ENCODE data around the gene C1orf167.

C1orf167 gene

DNA sequence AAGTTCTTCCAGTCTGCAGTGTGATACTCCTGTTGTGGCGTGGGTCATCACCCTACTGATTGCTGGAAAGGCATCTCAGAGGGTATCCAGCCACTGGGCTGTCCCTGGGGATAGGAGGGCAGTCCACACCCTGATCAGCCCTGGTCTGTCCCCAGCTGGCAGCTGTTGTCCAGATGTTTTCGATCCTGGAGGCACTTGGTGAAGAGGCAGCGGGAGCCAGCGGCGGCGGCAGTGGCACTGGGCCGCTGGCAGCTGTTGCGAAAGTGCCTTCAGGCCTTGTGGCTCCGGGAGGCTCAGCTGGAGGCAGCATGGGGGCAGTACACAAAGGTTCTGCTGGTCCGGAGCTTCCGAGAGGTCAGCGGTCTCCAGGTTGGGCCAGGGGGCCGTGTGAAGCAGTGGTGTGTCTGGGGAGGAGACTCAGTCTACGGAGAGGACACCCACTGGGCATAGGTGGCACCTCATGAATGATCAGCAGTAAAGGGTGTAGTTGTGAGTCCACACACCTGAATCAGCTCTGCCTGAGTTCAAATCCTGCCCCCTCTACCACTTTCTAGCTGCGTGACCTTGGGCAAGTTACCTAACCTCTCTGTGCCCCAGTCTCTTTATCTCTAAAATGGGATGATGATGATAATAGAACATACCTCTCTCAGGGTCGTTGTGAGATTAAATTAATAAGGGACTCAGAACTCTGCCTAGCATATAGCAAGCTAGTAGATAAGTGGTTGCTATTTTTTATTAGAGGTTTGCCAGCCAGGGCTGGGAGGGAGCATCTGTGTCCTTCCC, 6.1 kb downstream of the C1orf167 start:
- DNase-seq, result no peak

DNA sequence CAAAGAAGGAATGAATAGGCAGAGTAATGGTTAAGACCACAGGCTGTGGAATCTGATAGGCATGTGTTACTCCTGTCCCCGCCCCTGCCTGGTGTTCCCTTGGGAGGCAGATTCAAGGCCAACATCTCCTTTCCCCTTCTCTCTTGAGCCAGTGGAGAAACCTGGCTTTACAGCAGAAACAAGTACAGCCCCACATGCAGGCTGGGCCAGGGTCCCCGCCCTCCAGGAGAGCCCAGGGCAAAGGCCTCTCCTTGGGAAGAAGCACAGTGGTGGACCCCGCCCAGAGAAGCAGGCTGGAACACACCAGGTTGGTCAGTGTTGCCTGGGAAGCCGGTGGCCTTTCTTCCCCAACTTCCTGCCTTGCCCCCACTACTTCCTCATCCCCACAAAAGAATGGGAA, 6.8 kb downstream of the C1orf167 start:
- no peak for DNase-seq

DNA sequence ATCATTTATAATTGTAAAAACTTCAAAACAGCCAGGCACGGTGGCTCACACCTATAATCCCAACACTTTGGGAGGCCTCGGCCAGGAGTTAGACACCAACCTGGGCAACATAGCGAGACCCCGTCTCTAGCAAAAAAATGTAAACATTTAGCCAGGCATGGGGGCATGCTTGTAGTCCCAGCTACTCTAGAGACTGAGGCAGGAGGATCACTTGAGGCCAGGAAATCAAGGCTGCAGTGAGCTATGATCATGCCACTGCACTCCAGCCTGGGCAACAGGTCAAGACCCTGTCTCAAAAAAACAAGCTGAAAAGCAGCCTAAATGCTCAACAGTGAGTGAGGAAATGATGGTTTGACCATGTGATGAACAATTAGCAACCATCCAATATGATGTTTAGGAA, 7.3 kb downstream of the C1orf167 start:
- DNase-seq, result no peak

DNA sequence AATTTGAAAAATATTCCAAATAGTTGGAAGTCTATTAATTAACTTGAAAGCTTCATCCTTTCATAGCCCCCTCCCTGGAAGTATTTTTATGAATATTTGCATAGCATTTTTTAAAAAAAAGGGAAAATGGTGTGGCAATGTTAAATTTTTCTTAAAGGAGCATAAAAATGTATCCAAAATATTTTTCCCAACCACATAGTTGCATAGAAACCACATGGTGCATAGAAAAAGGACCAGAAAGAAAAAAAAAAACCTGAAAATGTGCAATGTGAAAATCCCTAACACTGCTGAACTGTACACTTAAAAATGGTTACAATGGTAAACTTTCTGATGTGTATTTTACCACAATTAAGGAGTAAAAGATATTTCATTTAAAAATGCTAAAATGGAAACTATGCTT, 8.0 kb downstream of the C1orf167 start:
- DNase-seq, result no peak

DNA sequence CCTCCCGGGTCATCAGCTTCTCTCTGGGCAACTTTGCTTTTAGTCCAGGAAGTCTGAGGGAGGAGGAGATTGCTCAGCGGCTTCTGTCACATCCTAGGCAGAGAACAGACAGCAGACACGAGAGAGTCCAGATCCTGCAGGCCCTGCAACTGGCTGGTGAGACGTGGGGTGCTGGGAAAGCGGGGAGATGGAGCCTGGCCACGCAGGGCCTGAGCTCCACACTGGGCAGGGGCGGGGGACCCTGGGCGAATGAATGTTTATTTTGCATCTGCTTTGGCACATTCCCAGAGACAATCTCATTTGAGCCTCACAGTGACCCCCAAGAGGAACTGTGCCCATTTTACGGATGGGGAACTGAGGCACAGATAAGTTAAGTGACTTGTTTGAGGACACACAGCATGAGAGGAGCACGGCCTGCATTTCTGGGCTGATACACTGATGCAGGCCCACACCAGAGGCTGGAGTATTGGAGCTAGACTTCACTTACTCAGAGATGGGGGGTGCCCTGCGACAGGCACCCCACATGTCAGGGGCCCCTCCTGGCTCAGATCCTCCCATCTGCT, 9.6 kb downstream of the C1orf167 start:
- DNase-seq, result no peak

DNA sequence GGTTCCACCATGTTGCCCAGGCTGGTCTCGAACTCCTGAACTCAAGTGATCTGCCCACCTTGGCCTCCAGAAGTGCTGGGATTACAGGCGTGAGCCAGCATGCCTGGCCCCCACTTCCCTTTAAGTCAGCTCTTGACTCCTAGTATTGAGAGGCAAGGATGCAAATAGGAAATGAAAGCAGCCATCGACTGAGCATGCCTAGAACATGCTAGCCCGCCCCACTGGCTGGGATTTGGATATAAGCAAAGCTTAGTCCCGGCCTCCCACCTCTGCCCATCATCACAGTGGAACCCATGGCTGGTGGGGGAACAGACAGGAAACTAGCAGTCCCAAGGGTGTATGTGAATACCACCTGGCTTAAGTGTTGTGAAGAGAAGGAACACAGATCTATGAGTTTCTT, 10.5 kb downstream of the C1orf167 start:
- no peak for DNase-seq

DNA sequence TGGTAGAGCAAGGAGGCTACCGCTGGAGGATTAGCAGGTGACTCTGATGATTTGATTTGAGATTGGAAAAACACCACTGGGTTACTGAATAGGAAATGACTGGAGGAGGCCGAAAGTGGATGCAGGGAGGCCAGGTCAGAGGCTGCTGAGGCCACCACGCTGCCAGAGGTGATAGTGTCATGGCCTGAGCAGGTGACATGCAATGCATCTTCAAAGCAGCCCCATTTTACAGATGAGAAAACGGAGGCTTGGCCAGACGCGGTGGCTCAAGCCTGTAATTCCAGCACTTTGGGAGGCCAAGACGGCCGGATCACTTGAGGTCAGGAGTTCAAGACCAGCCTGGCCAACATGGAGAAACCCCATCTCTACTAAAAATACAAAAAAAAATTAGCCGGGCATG, 12.8 kb downstream of the C1orf167 start:
- DNase-seq, result no peak

DNA sequence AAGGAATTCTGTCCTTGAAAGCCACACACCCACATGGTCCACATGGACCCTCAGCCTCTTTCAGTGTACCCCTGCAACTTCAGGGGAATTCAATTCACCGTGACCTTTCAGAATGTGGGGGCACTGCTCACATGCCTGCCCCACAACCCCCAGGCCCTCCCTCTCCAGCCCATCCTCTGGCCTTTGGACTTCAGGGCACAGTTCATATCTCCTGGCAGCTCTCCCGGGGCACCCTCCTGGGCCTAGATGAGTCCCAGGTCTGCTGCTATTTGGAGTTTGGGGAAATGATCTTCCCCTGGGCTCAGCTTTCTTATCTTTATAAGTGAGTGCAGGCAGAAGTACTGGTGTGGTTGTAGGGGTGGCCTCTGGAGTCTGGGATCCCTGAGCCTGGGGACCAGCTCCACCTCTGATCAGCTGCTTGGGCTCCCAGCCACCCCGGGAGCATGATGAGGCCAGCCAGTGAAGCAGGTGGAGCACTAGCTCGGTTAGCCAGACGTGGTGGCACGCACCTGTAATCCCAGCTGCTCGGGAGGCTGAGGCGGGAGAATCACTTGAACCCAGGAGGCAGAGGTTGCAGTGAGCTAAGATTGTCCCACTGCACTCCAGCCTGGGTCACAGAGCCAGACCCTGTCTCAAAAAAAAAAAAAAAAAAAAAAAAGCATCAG, 15.8 kb downstream of the C1orf167 start:
- DNase-seq, result no peak

DNA sequence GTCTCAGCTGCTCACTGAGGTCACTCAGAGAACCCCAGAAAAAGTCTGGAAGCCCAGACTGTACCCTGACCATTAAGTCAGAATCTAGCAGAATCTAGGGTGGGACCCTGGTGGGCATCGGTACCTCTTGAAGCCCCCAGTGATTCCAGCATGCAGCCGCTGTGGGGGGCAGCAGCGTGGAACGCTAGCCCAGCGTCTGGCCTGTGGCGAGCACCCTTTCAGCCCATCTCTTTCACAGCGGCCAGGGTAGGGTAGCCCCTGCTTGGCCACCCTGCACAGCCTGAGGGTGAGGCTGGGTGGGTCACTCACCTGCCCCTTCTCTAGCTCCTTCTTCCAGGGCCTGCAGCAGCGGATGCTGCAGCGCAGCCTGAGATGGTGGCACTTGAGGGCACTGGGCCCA, 16.3 kb downstream of the C1orf167 start:
- no peak for DNase-seq

DNA sequence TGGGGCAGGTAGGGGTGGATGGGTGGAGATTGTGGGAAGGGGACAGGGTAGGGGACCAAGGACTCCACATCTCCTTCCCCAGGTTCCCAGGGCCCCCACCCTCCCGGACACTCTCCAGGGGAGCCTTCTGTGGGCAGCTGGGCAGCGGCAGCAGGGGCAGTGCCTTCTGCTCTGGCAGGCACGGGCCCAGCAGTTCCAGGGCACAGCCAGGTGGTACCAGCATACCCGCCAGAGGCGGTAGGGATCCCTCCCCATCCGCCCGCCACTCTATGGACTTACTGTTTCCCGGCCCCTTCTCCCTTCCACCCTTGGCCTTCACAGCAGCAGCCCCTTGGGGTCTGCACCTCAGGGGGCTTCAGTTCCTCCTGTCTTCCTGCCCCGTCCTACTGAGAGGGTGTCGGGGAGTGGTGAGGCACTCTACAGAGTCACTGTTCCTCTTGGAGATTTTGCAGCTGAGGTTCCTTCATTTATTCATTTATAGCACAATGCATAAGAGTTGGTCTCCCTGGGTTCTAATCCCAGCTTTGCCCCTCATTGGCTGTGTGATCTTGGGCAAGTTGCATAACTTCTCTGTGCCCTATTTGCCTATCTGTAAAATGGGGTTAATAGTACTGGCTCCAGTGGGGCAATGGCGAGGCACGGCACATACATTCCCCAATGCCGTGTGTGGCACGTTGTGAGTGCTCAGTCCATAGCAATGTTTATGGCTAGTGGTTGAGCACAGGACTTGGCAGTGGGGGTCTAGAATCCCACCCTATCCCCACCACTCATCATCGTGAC, 17.0 kb downstream of the C1orf167 start:
- no peak for DNase-seq

DNA sequence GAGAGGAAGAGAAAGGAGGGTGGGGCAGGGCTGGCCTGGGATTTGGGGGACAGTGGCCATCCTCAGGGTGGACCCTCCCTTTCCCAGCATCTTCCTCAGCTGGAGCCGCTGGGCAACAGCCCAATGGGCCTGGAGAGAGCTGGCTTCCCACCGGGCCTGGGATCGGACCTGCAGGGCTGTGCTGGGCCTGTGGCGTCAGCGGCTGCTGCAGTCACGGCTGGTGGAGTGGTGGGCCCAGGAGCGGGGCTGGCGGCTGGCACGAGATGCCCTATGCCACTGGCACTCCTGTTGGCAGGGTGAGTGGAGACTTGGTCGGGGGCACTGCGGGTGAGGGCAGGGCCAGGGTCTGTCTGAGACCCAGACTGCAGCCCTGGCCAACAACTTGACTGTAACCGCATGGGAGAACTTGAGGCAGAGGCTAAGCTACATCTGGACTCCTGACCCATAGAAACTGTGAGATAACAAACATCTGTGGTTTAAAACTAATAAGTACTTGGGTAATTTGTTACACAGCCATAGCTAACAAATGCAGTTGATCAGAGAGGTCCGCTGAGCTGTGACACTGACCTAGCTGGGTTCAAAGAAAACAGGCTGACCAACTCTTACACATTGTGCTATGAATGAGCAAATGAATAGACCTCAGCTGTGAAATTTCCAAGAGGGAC, 17.9 kb downstream of the C1orf167 start:
- DNase-seq, result no peak

DNA sequence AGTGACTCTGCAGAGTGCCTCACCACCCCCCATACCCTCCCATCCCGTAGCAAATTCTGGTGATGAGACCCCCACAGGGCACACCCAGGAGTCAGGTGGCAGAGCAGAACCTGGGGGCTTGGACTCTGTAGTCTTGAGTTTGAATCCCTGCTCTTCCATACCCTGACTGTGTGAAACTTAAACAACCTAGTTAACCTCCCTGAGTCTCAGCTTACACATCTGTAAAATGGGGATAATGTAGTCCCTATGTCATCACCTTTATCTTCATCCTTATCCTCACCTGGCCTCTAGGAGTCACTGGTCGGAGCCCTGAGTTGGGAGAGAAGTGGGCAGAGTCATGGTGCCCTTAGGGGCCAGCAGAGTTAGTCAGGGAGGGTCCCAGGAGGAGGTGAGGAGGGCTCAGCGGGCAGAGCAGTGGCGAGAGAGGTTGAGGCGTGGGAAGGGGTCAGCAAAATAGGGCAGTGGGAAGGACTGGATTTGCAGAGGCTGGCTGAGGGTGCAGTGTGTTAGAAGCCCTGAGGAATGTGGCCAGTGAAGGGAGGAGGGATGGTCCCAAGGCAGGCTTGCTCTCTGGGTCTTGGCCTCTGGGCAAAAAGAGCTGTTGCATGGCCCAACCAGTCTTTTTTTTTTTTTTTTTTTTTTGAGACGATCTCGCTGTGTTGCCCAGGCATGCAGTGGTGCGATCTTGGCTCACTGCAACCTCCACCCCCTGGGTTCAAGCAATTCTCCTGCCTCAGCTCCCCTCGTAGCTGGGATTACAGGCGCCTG, 18.6 kb downstream of the C1orf167 start:
- DNase-seq, result no peak

DNA sequence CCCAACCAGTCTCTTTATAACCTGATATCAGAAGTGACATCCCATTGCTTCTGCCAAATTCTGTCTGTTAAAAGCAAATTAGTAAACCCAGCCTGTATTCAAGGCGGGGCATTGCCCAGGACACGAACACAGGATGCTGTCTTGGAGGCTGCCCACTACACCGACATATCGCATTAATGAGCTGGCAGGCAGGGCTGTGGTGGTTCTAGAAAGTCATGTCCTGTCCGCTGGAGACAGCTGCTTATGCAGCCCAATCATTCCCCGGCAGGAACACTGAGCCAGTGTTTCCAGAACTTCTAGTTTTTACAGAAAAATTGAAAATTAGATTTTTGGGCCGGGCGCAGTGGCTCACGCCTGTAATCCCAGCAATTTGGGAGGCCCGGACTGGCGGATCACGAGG, 19.3 kb downstream of the C1orf167 start:
- no peak for DNase-seq

DNA sequence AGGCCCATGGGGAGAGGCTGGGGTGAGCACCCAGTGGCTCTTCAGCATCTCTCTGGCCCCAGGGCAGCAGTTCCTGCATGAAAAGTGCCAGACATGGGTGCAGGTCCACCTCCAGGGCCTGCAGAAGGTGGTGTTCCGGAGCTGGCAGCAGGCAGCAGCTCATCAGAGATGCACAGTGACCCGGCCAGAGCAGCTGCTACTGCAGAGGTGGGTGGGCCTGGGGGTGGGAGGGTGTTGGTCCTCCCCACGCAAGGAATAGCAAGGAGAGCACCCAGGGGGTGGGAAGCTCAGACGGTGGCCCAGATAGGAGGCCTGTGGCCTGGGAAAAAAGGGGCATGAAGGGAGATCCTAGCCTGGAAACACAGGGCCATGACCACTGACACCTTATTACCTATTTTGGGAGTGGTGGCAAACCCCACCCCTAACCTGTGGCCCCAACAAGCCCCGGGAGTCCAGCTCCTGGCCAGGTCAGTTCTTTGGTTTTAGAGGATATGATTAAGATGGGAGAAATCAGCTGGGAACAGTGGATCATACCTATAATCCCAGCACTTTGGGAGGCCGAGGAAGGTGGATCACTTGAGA, 20.2 kb downstream of the C1orf167 start:
- no peak for DNase-seq

DNA sequence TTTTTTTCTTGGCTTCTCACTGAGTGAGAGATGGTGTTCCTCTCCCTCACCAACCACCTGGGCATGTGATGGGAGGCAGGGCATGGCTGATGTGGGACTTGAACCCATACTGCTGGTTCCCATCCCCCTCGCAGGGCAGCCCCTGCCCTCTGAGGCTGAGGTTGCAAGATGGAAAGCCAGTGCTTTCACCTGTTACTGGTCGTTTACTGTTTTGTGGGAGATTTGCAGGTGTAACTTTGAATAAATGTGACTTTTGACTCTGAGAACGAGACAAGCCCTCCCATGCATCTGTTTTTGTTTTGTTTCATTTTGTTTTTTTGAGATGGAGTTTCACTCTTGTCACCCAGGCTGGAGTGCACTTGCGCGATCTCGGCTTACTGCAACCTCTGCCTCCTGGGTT, 21.6 kb downstream of the C1orf167 start:
- no peak for DNase-seq

DNA sequence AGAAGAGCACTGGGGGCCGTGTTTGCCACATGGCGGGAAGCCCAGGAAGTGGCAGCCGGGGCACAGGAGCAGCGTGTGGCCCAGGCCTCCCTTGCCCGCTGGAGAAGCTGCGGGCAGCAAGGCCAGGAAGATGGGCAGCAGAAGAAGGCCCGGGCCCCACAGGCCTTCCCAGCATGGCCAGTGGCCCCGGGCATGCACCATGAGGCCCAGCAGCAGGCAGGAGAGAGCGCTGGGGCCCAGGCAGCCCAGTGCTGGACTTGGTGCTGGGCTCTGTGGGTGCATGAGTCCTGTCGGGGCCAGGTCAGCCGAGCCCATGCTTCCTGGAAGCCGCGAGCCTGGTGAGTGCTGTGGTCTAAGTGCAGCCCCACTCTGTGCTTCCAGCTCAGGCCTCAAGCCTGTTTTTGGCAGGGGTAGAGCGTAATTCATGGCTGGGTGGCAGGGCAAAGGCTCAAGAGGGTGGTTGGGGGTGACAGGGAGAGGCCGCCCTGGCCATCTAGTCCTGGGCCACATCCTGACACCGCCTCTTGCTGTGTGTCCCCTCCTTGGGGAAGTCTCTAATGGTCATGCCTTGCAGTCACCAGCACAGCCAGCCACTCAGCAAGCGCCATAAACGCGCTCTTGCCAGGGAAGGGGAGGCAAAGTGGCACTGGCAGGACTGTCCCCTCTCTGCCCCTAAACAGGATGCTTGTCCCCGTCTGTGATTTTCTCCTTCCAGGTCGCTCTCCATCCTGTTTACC, 22.4 kb downstream of the C1orf167 start:
- no peak for DNase-seq

DNA sequence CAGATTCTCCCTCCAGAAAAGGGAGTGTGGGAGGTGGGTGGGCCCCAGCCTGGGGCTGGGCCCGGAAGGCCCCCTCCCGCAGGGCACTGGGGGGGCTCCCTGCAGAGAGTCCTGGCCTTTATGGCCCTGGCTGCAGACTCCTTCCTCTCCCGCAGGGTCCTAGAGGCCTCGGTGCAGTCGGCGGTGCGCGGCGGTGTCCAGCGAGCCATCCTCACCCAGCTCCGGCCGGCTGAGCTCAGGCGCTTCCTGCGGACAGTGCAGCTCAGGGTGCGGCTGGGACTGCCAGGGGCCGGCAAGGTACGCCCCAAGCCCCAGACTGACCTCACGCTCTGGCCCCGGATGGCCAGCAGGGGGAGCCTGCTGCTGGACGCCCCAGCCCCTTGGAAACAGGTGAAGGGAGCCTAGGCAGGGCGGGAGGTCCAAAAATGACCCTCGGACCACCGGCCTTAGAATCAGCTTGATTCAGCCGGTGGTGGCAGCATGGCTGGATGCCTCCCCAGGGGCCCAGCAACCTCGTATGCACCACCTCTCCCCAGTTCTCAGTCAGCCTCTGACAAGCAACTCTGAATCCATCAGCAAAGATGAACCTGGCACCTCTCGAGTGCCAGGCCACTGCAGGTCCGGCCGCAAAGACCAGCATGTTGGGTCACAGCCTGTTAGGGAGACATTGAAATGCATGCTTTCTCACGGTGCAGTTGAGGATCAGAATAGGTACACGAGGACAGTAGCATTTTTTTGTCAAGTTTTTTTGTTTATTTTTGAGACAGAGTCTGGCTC, 23.2 kb downstream of the C1orf167 start:
- DNase-seq, result no peak

DNA sequence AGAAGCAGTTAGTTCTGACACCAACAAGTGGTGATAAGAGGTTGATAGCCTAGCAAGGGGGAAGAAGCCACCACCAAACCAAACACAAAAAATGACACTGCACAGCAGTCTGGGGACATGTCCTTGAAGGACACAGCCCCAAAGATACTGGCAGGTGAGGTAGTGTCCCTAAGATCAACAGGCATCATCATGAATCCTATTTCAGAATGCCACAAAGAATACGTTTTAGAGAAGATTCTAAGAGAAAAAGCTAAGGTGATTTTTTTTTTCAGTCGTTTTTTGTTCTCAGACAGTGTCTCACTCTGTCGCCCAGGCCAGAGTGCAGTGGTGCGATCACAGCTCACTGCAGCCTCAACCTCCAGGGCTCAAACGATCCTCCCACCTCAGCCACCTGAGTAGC, 24.2 kb downstream of the C1orf167 start:
- no peak for DNase-seq

DNA sequence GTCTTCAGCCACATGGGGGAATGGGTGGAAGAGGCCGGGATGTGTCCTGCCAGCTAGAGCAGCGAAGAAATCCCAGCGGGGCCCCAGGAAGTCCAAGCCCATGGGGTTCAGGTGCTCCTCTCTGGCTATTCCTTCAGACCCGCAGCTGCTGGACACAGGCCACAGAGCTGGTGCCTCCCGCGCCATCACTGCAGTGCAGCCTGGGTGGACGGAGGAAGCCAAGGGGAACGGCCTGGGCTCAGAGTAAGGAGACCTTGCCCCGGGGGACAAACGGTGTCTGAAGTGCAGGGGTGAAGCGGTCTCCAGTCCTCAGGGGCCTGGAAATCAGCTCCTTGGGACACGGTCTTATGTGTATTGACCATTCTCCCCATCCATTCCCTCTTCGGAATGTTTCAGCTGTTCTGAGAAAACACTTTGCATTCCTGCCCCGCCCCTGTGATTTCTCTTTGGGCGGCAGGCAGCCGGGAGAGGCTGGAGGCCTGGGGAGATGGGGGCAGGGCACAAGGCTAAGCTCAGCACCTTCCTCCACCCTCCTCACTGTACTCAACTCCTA, 25.3 kb downstream of the C1orf167 start:
- no peak for DNase-seq

Data from NCI-H2107 (cell line).